ENCODE measurements around the gene TBL1XR1. TPM values are rescaled to one million over a fixed set of nuclear protein-coding genes. Genes with fewer than 3 reads are reported as not detected.
"Not testable (repeated sequence)": the region's sequence is repeated elsewhere in the genome, so short reads cannot be mapped to it uniquely, and the experiment has no call there.

The TBL1XR1 gene
- total RNA-seq, 2 experiments from 2014 or later = 63.2 to 67.8 TPM

- Histone ChIP-seq H3K27ac (ENCODE audit: low read depth in 1 of 2, low read length in 2 of 2) (no peak overlapping the region), H3K4me1 (ENCODE audit: insufficient read depth, low read length) (peaks cover 56% of the 10 kb centered on the region), H3K36me3 (ENCODE audit: insufficient read depth, low read length) (no peaks in the 10 kb centered on the region), H3K4me3 (ENCODE audit: low read length) (no peak overlapping the region), H3K27me3 (ENCODE audit: control insufficient read depth in 1 of 2, insufficient read depth in 2 of 2, low read length in 2 of 2) (no peaks in the 10 kb centered on the region), H3K9me3 (ENCODE audit: control insufficient read depth in 1 of 2, insufficient read depth in 1 of 2, low read length in 2 of 2) (no peaks in the 10 kb centered on the region)
- no peak for ATAC-seq (ENCODE audit: poor library complexity)
- H3K27me3 Mint-ChIP-seq = no peaks in the 10 kb centered on the region
- POLR2A ChIA-PET = interaction anchor here (3.1 kb wide), 1 partner anchor 46 kb away, joined by 9 read pairs; no protein-coding TSS in a partner anchor
- DNase-seq = no peak
- intact Hi-C loops (cut with DNase I, micrococcal nuclease) = loop anchor here in 1 of 2 experiments (5.0 kb wide), 1 partner anchor 34 kb away; no protein-coding TSS in a partner anchor
- peak overlapping the region; percentile 52 for H3K4me3 Mint-ChIP-seq
- peaks cover 27% of the 10 kb centered on the region for H3K36me3 Mint-ChIP-seq (ENCODE audit: low read depth)
- H3K27ac Mint-ChIP-seq = peak overlapping the region; percentile 74
- TF ChIP-seq CTCF (IDR thresholded peaks at IDR 0.05) = no peak
- H3K9me3 Mint-ChIP-seq = no peaks in the 10 kb centered on the region
- CTCF ChIA-PET = no interaction called here
- peaks cover 75% of the 10 kb centered on the region for H3K4me1 Mint-ChIP-seq (ENCODE audit: low read depth)
These were observed 6.3 kb downstream of the TBL1XR1 start for GRCh38 chr3:177190756-177191681.

GRCh38 chr3:177190184-177190583 is 7.1 kb downstream of the TBL1XR1 start:
- not testable (repeated sequence) for H3K27ac ChIP-seq (ENCODE audit: low read depth in 1 of 2, low read length in 2 of 2)

GRCh38 chr3:177188325-177188724 is 9.0 kb downstream of the TBL1XR1 start:
- DNase-seq; H3K36me3 Mint-ChIP-seq (ENCODE audit: low read depth); H3K9me3 ChIP-seq (ENCODE audit: control insufficient read depth in 1 of 2, insufficient read depth in 1 of 2, low read length in 2 of 2); H3K4me3 ChIP-seq (ENCODE audit: low read length); H3K27ac Mint-ChIP-seq; H3K27me3 Mint-ChIP-seq; ATAC-seq (ENCODE audit: poor library complexity); H3K27me3 ChIP-seq (ENCODE audit: control insufficient read depth in 1 of 2, insufficient read depth in 2 of 2, low read length in 2 of 2); CTCF ChIA-PET; H3K27ac ChIP-seq (ENCODE audit: low read depth in 1 of 2, low read length in 2 of 2); H3K36me3 ChIP-seq (ENCODE audit: insufficient read depth, low read length); H3K9me3 Mint-ChIP-seq; H3K4me3 Mint-ChIP-seq: not testable (repeated sequence)
- H3K4me1 ChIP-seq (ENCODE audit: insufficient read depth, low read length) = peaks cover 70% of the 10 kb centered on the region
- POLR2A ChIA-PET = interaction anchor here (2.1 kb wide), 1 partner anchor 172 kb away, joined by 8 read pairs; no protein-coding TSS in a partner anchor
- peaks cover 71% of the 10 kb centered on the region for H3K4me1 Mint-ChIP-seq (ENCODE audit: low read depth)
- intact Hi-C loops (cut with DNase I, micrococcal nuclease) = loop anchor here in 1 of 2 experiments (10.0 kb wide), 1 partner anchor 466 kb away; no protein-coding TSS in a partner anchor

More at GRCh38 chr3:177190184-177190583, 7.1 kb downstream of the TBL1XR1 start:
- Mint-ChIP-seq H3K27ac (peak overlapping the region; percentile 74), H3K4me1 (ENCODE audit: low read depth) (peaks cover 74% of the 10 kb centered on the region), H3K36me3 (ENCODE audit: low read depth) (peaks cover 19% of the 10 kb centered on the region)
- H3K27me3 ChIP-seq (ENCODE audit: control insufficient read depth in 1 of 2, insufficient read depth in 2 of 2, low read length in 2 of 2); CTCF ChIA-PET; H3K4me3 Mint-ChIP-seq; H3K9me3 Mint-ChIP-seq; H3K9me3 ChIP-seq (ENCODE audit: control insufficient read depth in 1 of 2, insufficient read depth in 1 of 2, low read length in 2 of 2); H3K4me3 ChIP-seq (ENCODE audit: low read length); ATAC-seq (ENCODE audit: poor library complexity); H3K27me3 Mint-ChIP-seq; DNase-seq; H3K36me3 ChIP-seq (ENCODE audit: insufficient read depth, low read length): not testable (repeated sequence)
- intact Hi-C loops (cut with DNase I, micrococcal nuclease) = loop anchor here in 1 of 2 experiments (5.0 kb wide), 1 partner anchor 33 kb away; no protein-coding TSS in a partner anchor
- POLR2A ChIA-PET = interaction anchor here (0.6 kb wide), 1 partner anchor 45 kb away, joined by 3 read pairs; no protein-coding TSS in a partner anchor
- H3K4me1 ChIP-seq (ENCODE audit: insufficient read depth, low read length) = peaks cover 63% of the 10 kb centered on the region

- H3K4me3 ChIP-seq (ENCODE audit: low read length) = no peak overlapping the region
- peaks cover 74% of the 10 kb centered on the region for H3K4me1 Mint-ChIP-seq (ENCODE audit: low read depth)
- H3K4me1 ChIP-seq (ENCODE audit: insufficient read depth, low read length) = peaks cover 65% of the 10 kb centered on the region
- H3K4me3 Mint-ChIP-seq = no peak overlapping the region
- no peaks in the 10 kb centered on the region for H3K27me3 ChIP-seq (ENCODE audit: control insufficient read depth in 1 of 2, insufficient read depth in 2 of 2, low read length in 2 of 2)
- no peak for TF ChIP-seq CTCF (IDR thresholded peaks at IDR 0.05)
- H3K36me3 Mint-ChIP-seq (ENCODE audit: low read depth) = no peaks in the 10 kb centered on the region
- ChIA-PET CTCF (no interaction called here), POLR2A (no interaction called here)
- no peak for DNase-seq
- no peaks in the 10 kb centered on the region for H3K36me3 ChIP-seq (ENCODE audit: insufficient read depth, low read length)
- H3K27ac Mint-ChIP-seq = peak overlapping the region; percentile 5
- intact Hi-C loops (cut with DNase I, micrococcal nuclease) = loop anchor here in 1 of 2 experiments (10.0 kb wide), 1 partner anchor 468 kb away; no protein-coding TSS in a partner anchor
- no peaks in the 10 kb centered on the region for H3K27me3 Mint-ChIP-seq
- no peaks in the 10 kb centered on the region for H3K9me3 ChIP-seq (ENCODE audit: control insufficient read depth in 1 of 2, insufficient read depth in 1 of 2, low read length in 2 of 2)
- no peak for ATAC-seq (ENCODE audit: poor library complexity)
- H3K27ac ChIP-seq (ENCODE audit: low read depth in 1 of 2, low read length in 2 of 2) = no peak overlapping the region
- no peaks in the 10 kb centered on the region for H3K9me3 Mint-ChIP-seq
These were observed 11.0 kb downstream of the TBL1XR1 start for GRCh38 chr3:177186306-177186705.

All from CD4-positive, alpha-beta T cell (primary cell).